GM12878 (cell line): ENCODE measurements around the gene SPTLC2. TPM values are rescaled to one million over a fixed set of nuclear protein-coding genes. Genes with fewer than 3 reads are reported as not detected.
A peak's percentile ranks its signal among the peaks of the same experiment; 100 is the strongest.

Experiments
- ATAC-seq: fragments of 200-7000 bp; cut with Tn5 transposase; 3 replicates; pipeline ENCODE4 v1.9.1; 2020; ENCODE audit warnings: mild to moderate bottlenecking, moderate library complexity
- BruUV-seq: library from RNA; stranded (reverse); fragments of 400-500 nt; replicated peaks from 2 replicates; lab custom pipeline; 2021; lab: Mats Ljungman, UMichigan
- CTCF ChIA-PET: fragments of 300-600 bp; sonication (Branson Sonifier 250); formaldehyde crosslinking; extraction: SDS; loops from one replicate; lab custom pipeline; 2021; ENCODE audit warnings: inconsistent platforms; lab: Yijun Ruan, JAX
- POLR2A ChIA-PET: fragments of 350-600 bp; formaldehyde crosslinking; extraction: SDS; loops from one replicate; lab custom pipeline; 2021; ENCODE audit warnings: inconsistent platforms; lab: Charles Lee
- RAD21 ChIA-PET: fragments of 300-600 bp; sonication (Branson Sonifier 250); formaldehyde crosslinking; loops from one replicate; lab custom pipeline; 2023; ENCODE audit warnings: antibody characterized with exemption; ENCODE audit not compliant: unreplicated experiment; lab: Charles Lee
- SMC1A ChIA-PET: fragments of 300-600 bp; sonication (Branson Sonifier 250); formaldehyde crosslinking; loops from one replicate; lab custom pipeline; 2023; ENCODE audit not compliant: unreplicated experiment, uncharacterized antibody; lab: Charles Lee
- DNase-seq: peaks from one replicate; pipeline ENCODE4 v3.0.0-alpha.2; 2011; ENCODE audit warnings: low read depth, low spot score
- FAIRE-seq: peaks from 3 replicates; lab custom pipeline; 2011; peaks lifted over from hg19 to GRCh38; lab: Jason Lieb, UNC
- H2AFZ ChIP-seq: 2 replicates; pipeline ENCODE4 v1.6.0; 2011; ENCODE audit warnings: low read depth, low read length, control low read depth; ENCODE audit not compliant: control insufficient read depth
- H3K27ac ChIP-seq: 2 replicates; pipeline ENCODE4 v1.5.1; 2011; ENCODE audit warnings: control low read depth; ENCODE audit not compliant: control insufficient read depth, insufficient read depth
- H3K27me3 ChIP-seq, 2 experiments: replicated peaks in 1 of 2; 2 replicates each; pipeline versions ENCODE4 v1.6.0 to v1.6.1; 2011; ENCODE audit warnings: low read length in 1 of 2; ENCODE audit not compliant: control insufficient read depth in 2 of 2, insufficient read depth in 2 of 2
- H3K36me3 ChIP-seq, 2 experiments: 2 replicates each; pipeline ENCODE4 v1.5.1; 2011; ENCODE audit warnings: low read length in 1 of 2; ENCODE audit not compliant: control insufficient read depth in 2 of 2, insufficient read depth in 2 of 2
- H3K4me1 ChIP-seq: 2 replicates; pipeline ENCODE4 v1.6.1; 2011; ENCODE audit warnings: mild to moderate bottlenecking, low read length, moderate library complexity, mixed read lengths; ENCODE audit not compliant: control insufficient read depth, insufficient read depth
- H3K4me2 ChIP-seq: 2 replicates; pipeline ENCODE4 v1.6.0; 2011; ENCODE audit warnings: control low read depth; ENCODE audit not compliant: control insufficient read depth, insufficient read depth
- H3K4me3 ChIP-seq: fragments of 200-600 bp; sonication (generic); 2 replicates; pipeline ENCODE4 v1.5.1; 2016
- H3K79me2 ChIP-seq: 2 replicates; pipeline ENCODE4 v1.6.0; 2011; ENCODE audit warnings: low read length; ENCODE audit not compliant: control insufficient read depth, insufficient read depth
- H3K9ac ChIP-seq: 2 replicates; pipeline ENCODE4 v1.8.0; 2011; ENCODE audit warnings: low read length, control low read depth, mixed read lengths; ENCODE audit not compliant: control insufficient read depth, insufficient read depth
- H3K9me3 ChIP-seq: replicated peaks from 3 replicates; pipeline ENCODE4 v1.5.1; 2011; ENCODE audit warnings: mild to moderate bottlenecking, low read length; ENCODE audit not compliant: control insufficient read depth, insufficient read depth
- H4K20me1 ChIP-seq: 2 replicates; pipeline ENCODE4 v1.6.0; 2011; ENCODE audit not compliant: control insufficient read depth, insufficient read depth
- ATF2 ChIP-seq: IDR thresholded peaks from 2 replicates; pipeline ENCODE4 v1.6.1; 2012; ENCODE audit warnings: low read length, inconsistent platforms
- CBX5 ChIP-seq: sonication (generic); IDR thresholded peaks from 2 replicates; pipeline ENCODE4 v1.6.1; 2016; ENCODE audit warnings: low read depth, moderate library complexity, mild to moderate bottlenecking, inconsistent platforms
- CREB1 ChIP-seq: IDR thresholded peaks from 2 replicates; pipeline ENCODE4 v1.6.1; 2012; ENCODE audit warnings: low read depth, mild to moderate bottlenecking, inconsistent platforms
- DPF2 ChIP-seq: fragments of 450-650 bp; IDR thresholded peaks from 2 replicates; pipeline ENCODE4 v1.6.1; 2017; ENCODE audit warnings: mild to moderate bottlenecking
- ETV6 ChIP-seq, 2 experiments: fragments of 450-650 bp in 1 of 2; IDR thresholded peaks in 1 of 2; conservative IDR thresholded peaks in 1 of 2; 2 replicates each; pipeline ENCODE4 v1.6.1; 2014; ENCODE audit warnings: antibody characterized with exemption in 1 of 2, borderline replicate concordance in 1 of 2, low read depth in 1 of 2, mild to moderate bottlenecking in 1 of 2, moderate library complexity in 1 of 2
- IKZF1 ChIP-seq: fragments of 450-650 bp; conservative IDR thresholded peaks from 2 replicates; pipeline ENCODE4 v1.6.1; 2017; ENCODE audit warnings: antibody characterized with exemption, mild to moderate bottlenecking
- IKZF2 ChIP-seq, 2 experiments: fragments of 450-650 bp; IDR thresholded peaks; 2 replicates each; pipeline ENCODE4 v1.6.1; 2017; ENCODE audit warnings: mild to moderate bottlenecking in 2 of 2, moderate library complexity in 2 of 2
- KAT2A ChIP-seq: conservative IDR thresholded peaks from 2 replicates; pipeline ENCODE4 v1.6.1; 2011; ENCODE audit warnings: low read depth, low read length; ENCODE audit not compliant: control insufficient read depth
- KLF5 ChIP-seq: fragments of 450-650 bp; IDR thresholded peaks from 2 replicates; pipeline ENCODE4 v1.6.1; 2014; ENCODE audit warnings: mild to moderate bottlenecking; ENCODE audit not compliant: partially characterized antibody
- MTA2 ChIP-seq: fragments of 450-650 bp; IDR thresholded peaks from 2 replicates; pipeline ENCODE4 v1.6.1; 2016; ENCODE audit warnings: low read depth, mild to moderate bottlenecking, moderate library complexity
- PAX5 ChIP-seq: IDR thresholded peaks from 2 replicates; pipeline ENCODE4 v1.6.1; 2011; ENCODE audit warnings: low read depth, low read length, borderline replicate concordance
- SP1 ChIP-seq: IDR thresholded peaks from one replicate; pipeline ENCODE4 v1.6.1; 2011; ENCODE audit warnings: low read depth, low read length
- WGBS: methylation state at CpG from one replicate; pipeline ENCODE4 v1.1.6; 2016; ENCODE audit warnings: low lambda C conversion rate; ENCODE audit not compliant: insufficient replicate concordance, insufficient coverage; ENCODE audit errors: missing lambda C conversion rate; 5-methylcytosine and 5-hydroxymethylcytosine counted together
- in situ Hi-C: fragments of 300-500 bp; cut with MboI; formaldehyde crosslinking; loops from 9 replicates; pipeline ENCODE4 v1.14.3; 2018; ENCODE audit warnings: mixed read lengths
- intact Hi-C: fragments of 100-400 bp; cut with micrococcal nuclease; formaldehyde crosslinking; loops from one replicate; pipeline ENCODE4 v1.14.2; 2022; ENCODE audit not compliant: unreplicated experiment
- polyA plus RNA-seq, 11 experiments: library from polyadenylated mRNA; depleted of rRNA in 4 of 11; unstranded in 6 of 11; stranded (reverse) in 5 of 11; fragments of >200 nt; fragmentation: Nextera tagmentation in 4 of 11; fragmentation: Illumina TruSeq in 1 of 11; extraction: Ambion mirVana in 4 of 11; extraction: Trizol in 1 of 11; gene quantifications; 1 replicate in 1 of 11; 2 replicates in 10 of 11; pipeline versions ENCODE4 v1.2.1 to v1.2.3, GENCODE V29; 2011 to 2016; ENCODE audit warnings: inconsistent platforms in 2 of 11, missing spikeins in 2 of 11, low read depth in 1 of 11
- total RNA-seq, 4 experiments: library from RNA; depleted of rRNA in 3 of 4; stranded (reverse); fragments of >200 nt in 3 of 4; fragmentation: Illumina TruSeq in 1 of 4; extraction: Trizol in 1 of 4; gene quantifications; 2 replicates each; pipeline versions ENCODE4 v1.2.1 to v1.2.3, GENCODE V29; 2013 to 2021

The SPTLC2 gene
- total and polyA plus RNA-seq, 10 of the 15 experiments (the other 5 are each of a cell fraction or from before 2014, with no cell fraction given), result 6.9 to 35.1 (median 19.7) TPM

GRCh38 chr14:77607741-77608302 lies 8.6 kb downstream of the SPTLC2 start:
- FAIRE-seq (no peak), ATAC-seq (peak; percentile 77)
- H4K20me1 ChIP-seq, result 0 out of 2 replicates have a peak, but pooled peaks cover 2% of the 10 kb centered on the region
- peak overlapping the region; percentile 90 for H3K4me2 ChIP-seq
- in situ Hi-C loops, result no loop called here
- BruUV-seq, result no TSS peak
- H3K9me3 ChIP-seq, result no peaks in the 10 kb centered on the region
- ChIA-PET SMC1A (interaction anchor here (0.7 to 4.3 kb wide), 17 partner anchors 8 to 148 kb away, joined by 3 to 33 read pairs (median 6); no protein-coding TSS in a partner anchor), RAD21 (interaction anchor here (0.6 to 2.1 kb wide), 10 partner anchors 9 to 286 kb away, joined by 3 to 14 read pairs (median 6); partner anchors contain the start of genes SAMD15 and TMED8)
- H3K36me3 ChIP-seq, result no peaks in the 10 kb centered on the region
- no peaks in the 10 kb centered on the region for H3K27me3 ChIP-seq
- WGBS, result 43% methylated on average over 9 of the region's 9 CpGs
- H2AFZ ChIP-seq, result peak overlapping the region; percentile 41
- peaks cover 18% of the 10 kb centered on the region for H3K4me1 ChIP-seq
- TF ChIP-seq SP1, result no peak
- no peak for TF ChIP-seq ATF2
- peak in 1 of 2 experiments; percentile 9; a peak in 1 of 4 replicates for TF ChIP-seq IKZF2 (IDR thresholded peaks at IDR 0.05)
- 0 out of 4 replicates have a peak, but pooled peaks of 1 of the 2 experiments have one; percentile 24 for TF ChIP-seq ETV6 (conservative IDR thresholded peaks at IDR 0.05 in 1 of 2, IDR thresholded peaks at IDR 0.05 in 1 of 2; ENCODE audit: borderline replicate concordance in 1 of 2, low read depth in 1 of 2)
- no peak for TF ChIP-seq KLF5
- peak; percentile 48; the same call in 1 of the 2 replicates for TF ChIP-seq IKZF1
- TF ChIP-seq CREB1, result no peak
- TF ChIP-seq PAX5, result 0 out of 2 replicates have a peak, but pooled peaks have one; percentile 10
- TF ChIP-seq KAT2A, result no peak
- TF ChIP-seq MTA2, result peak; percentile 21; the same call in 1 of the 2 replicates
- no peak for TF ChIP-seq DPF2
- no peak for TF ChIP-seq CBX5
- TF ChIP-seq, all 136 proteins: peak for 5
- ChIA-PET POLR2A (interaction anchor here (0.5 to 1.6 kb wide), 9 partner anchors 9 to 151 kb away, joined by 3 to 5 read pairs (median 3); no protein-coding TSS in a partner anchor), CTCF (interaction anchor here (0.6 to 1.7 kb wide), 14 partner anchors 9 to 292 kb away, joined by 3 to 8 read pairs (median 4); no protein-coding TSS in a partner anchor)
- no peak for DNase-seq
- intact Hi-C loops, result no loop called here
- Histone ChIP-seq H3K4me3 (0 out of 2 replicates have a peak overlapping the region, but pooled peaks have one; percentile 31), H3K79me2 (peaks cover 62% of the 10 kb centered on the region), H3K27ac (peak overlapping the region; percentile 68), H3K9ac (peak overlapping the region; percentile 61)
